Activated CD4-positive, alpha-beta T cell treated with anti-CD3 and anti-CD28 coated beads, Interleukin-2, amount 10 ng/mL, durations not matched to agents 7 days and 5 days (primary cell): Measurements from ENCODE around the gene ATP7B. TPM values are rescaled to one million over a fixed set of nuclear protein-coding genes. Genes with fewer than 3 reads are reported as not detected.
A peak's percentile ranks its signal among the peaks of the same experiment; 100 is the strongest.
"Not testable (repeated sequence)": the region's sequence is repeated elsewhere in the genome, so short reads cannot be mapped to it uniquely, and the experiment has no call there.

ENCODE experiments used
- CTCF ChIA-PET: fragments of 350-600 bp; sonication (Branson Sonifier 250); formaldehyde crosslinking; loops from one replicate; lab custom pipeline; 2021; ENCODE audit warnings: antibody characterized with exemption; lab: Charles Lee
- POLR2A ChIA-PET: fragments of 350-600 bp; sonication (Branson Sonifier 250); formaldehyde crosslinking; loops from one replicate; lab custom pipeline; 2021; ENCODE audit warnings: antibody characterized with exemption; lab: Charles Lee
- DNase-seq: peaks from one replicate; pipeline ENCODE4 v3.0.0-alpha.2; 2020
- H3K27ac Mint-ChIP-seq: one replicate; pipeline ENCODE4 v1.8.0; 2021; ENCODE audit warnings: mild to moderate bottlenecking, moderate library complexity, mixed read lengths
- H3K27me3 Mint-ChIP-seq: one replicate; pipeline ENCODE4 v1.8.0; 2021; ENCODE audit warnings: mixed read lengths
- H3K36me3 Mint-ChIP-seq: one replicate; pipeline ENCODE4 v1.8.0; 2021; ENCODE audit warnings: low read depth, mixed read lengths
- H3K4me1 Mint-ChIP-seq: one replicate; pipeline ENCODE4 v1.8.0; 2021; ENCODE audit warnings: mixed read lengths
- H3K4me3 Mint-ChIP-seq: one replicate; pipeline ENCODE4 v1.8.0; 2021; ENCODE audit warnings: mild to moderate bottlenecking, moderate library complexity, mixed read lengths
- H3K9me3 Mint-ChIP-seq: one replicate; pipeline ENCODE4 v1.8.0; 2021; ENCODE audit warnings: mixed read lengths
- total RNA-seq, 2 experiments: library from RNA; stranded (reverse); gene quantifications; one replicate each; pipeline ENCODE4 v1.2.3, GENCODE V29; 2021

Gene ATP7B
- under 1 TPM; 0.62 to 0.74 TPM for total RNA-seq

DNA sequence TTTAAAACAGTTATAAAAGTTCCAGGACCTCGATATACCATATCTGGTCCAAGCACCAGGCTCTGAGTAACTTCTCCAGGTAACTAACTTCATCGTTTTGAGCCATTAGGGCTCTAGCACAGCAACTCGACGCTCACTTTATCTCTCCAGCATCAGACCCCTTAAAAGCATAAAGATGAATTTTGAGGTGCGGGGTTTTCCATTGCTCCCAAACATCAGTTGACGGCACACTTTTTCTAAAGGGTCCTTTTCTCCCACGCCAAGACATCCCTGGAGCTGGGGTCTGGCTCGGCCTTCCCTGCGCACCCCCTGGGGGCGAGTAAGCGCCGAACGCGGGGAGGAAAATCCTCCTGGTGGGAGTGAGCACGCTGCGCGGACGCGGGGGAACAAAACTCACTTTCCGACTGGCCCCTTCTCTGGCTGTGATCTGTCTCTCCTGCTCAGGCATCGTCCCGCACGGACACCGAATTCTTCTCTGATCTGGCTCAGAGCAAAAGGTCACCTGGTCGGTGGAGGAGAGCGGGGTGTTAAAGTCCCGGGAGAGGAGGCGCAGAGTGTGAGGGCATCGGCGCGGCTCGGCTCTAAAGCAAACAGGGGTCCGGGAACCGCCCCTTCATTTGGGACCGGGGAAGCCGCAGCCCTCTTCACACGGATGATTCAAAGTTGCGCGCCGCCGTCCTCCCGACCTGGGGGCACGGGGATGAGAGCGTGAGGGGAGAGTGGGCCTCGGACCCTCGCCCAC is at the start of gene ATP7B:
Gene ATP7B (minus strand): TSS at position 561 of the 742 bp plus-strand sequence. CDS start 113 bp downstream, at position 448.
- H3K27me3 Mint-ChIP-seq, result peaks cover 32% of the 10 kb centered on the region
- peaks cover 13% of the 10 kb centered on the region for H3K4me1 Mint-ChIP-seq
- H3K27ac Mint-ChIP-seq, result peak within 1 kb of the TSS; percentile 94
- ChIA-PET CTCF (no interaction called here), POLR2A (no interaction called here)
- peaks cover 6% of the 10 kb centered on the region for H3K36me3 Mint-ChIP-seq
- H3K4me3 Mint-ChIP-seq, result peak within 1 kb of the TSS; percentile 98
- H3K9me3 Mint-ChIP-seq, result no peaks in the 10 kb centered on the region
- DNase-seq, result peak; percentile 22

DNA sequence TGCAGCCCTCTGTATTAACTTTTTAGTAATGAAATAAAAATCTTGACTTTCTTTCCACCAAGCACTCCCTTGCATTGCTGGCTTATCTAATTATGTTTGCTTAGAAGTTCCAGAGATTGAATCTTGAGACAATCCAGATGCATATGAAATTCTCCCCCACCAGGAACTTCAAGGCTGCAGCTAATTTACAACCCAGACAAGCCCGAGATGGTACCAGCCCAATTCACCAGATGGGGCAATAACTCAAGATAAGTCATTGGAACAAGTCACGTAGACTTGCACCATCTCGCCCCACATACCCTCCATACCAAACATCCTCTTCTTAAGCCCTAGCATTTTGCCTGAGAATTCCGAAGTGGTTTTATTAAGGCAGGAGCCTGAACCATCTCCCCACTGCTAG is 42.2 kb upstream of the ATP7B start:
- DNase-seq, result no peak
- Mint-ChIP-seq H3K9me3 (peaks cover 3% of the 10 kb centered on the region), H3K36me3 (no peaks in the 10 kb centered on the region), H3K4me3 (no peak overlapping the region), H3K4me1 (no peaks in the 10 kb centered on the region), H3K27ac (no peak overlapping the region), H3K27me3 (no peaks in the 10 kb centered on the region)
- ChIA-PET POLR2A (no interaction called here), CTCF (interaction anchor here (0.7 kb wide), 1 partner anchor 15 kb away, joined by 3 read pairs; no protein-coding TSS in a partner anchor)

DNA sequence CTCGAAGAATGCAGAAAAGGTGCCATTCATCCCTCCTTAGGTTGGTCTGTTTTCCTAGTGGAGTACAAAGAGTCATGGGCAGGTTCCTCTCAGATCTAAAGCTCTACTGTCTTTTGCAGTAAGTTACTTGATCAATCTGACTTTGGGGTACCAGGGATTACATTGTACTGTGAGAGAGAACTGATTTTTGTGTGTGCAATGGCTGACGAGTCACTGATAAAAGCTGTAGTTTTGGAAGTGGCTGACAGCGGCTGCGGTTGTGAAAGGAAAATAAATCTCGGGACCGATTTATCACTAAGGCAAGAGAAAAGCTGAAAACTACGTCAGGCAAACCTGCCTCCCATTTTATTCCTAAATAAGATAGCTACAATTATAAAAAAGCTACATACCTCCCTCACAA is 40.1 kb upstream of the ATP7B start:
- Mint-ChIP-seq H3K9me3 (peaks cover 3% of the 10 kb centered on the region), H3K27ac (no peak overlapping the region), H3K36me3 (no peaks in the 10 kb centered on the region), H3K4me3 (no peak overlapping the region), H3K4me1 (no peaks in the 10 kb centered on the region), H3K27me3 (no peaks in the 10 kb centered on the region)
- ChIA-PET CTCF (interaction anchor here (1.0 kb wide), 1 partner anchor 34 kb away, joined by 3 read pairs; no protein-coding TSS in a partner anchor), POLR2A (no interaction called here)
- DNase-seq, result no peak

DNA sequence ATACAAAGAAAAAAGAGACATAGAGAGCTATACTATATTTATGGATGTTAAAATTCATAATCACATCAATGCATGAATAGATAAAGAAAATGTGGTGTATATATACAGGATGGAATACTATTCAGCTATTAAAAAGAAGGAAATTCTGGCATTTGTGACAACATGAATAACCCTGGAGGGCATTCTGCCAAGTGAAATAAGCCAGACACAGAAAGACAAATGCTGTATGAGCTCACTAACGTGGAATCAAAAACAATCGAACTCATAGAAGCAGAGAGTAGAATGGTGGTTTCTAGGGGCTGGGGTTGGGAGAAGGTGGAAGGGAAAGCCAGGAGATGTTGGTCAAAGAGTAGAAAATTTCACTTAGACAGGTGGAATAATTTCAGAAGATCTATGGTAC is 37.3 kb upstream of the ATP7B start:
- CTCF ChIA-PET, result no interaction called here
- no peak overlapping the region for H3K4me3 Mint-ChIP-seq
- H3K27me3 Mint-ChIP-seq, result no peaks in the 10 kb centered on the region
- H3K9me3 Mint-ChIP-seq, result peaks cover 3% of the 10 kb centered on the region
- POLR2A ChIA-PET, result no interaction called here
- H3K4me1 Mint-ChIP-seq, result no peaks in the 10 kb centered on the region
- no peaks in the 10 kb centered on the region for H3K36me3 Mint-ChIP-seq
- no peak for DNase-seq
- H3K27ac Mint-ChIP-seq, result no peak overlapping the region

DNA sequence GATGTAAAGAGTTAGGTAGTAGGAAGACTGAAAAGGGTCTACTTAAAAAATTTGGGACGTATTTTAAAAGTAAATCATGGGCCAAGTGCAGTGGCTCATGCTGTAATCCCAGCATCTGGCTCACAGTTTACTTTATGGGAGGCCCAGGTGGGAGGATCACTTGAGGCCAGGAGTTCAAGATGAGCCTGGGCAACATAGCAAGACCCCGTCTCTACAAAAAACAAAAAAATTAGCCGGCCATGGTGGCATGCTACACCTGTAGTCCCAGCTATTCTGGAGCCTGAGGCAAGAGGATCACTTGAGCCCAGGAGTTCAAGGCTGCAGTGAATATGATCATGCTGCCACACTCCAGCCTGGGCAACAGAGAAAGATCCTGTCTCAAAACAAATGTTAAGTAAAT is 36.2 kb upstream of the ATP7B start:
- H3K4me1 Mint-ChIP-seq, result no peaks in the 10 kb centered on the region
- ChIA-PET POLR2A (no interaction called here), CTCF (no interaction called here)
- no peaks in the 10 kb centered on the region for H3K9me3 Mint-ChIP-seq
- H3K27me3 Mint-ChIP-seq, result no peaks in the 10 kb centered on the region
- no peak for DNase-seq
- H3K4me3 Mint-ChIP-seq, result no peak overlapping the region
- H3K36me3 Mint-ChIP-seq, result no peaks in the 10 kb centered on the region
- no peak overlapping the region for H3K27ac Mint-ChIP-seq

DNA sequence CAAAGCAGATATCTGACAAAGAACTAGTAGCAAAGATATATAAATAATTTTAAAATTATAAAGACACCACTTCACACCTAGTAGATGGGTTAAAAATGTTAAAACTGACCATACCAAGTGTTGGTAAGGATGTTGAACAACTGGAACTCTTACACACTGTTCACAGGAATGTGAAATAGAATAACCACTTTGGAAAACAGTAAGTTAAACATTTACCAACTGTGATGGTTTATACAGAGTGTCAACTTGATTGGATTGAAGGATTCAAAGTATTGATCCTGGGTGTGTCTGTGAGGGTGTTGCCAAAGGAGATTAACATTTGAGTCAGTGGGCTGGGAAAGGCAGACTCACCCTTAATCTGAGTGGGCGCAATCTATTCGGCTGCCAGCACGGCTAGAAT is 32.4 kb upstream of the ATP7B start:
- no peak overlapping the region for H3K27ac Mint-ChIP-seq
- peaks cover 3% of the 10 kb centered on the region for H3K36me3 Mint-ChIP-seq
- DNase-seq, result no peak
- H3K27me3 Mint-ChIP-seq, result no peaks in the 10 kb centered on the region
- no peaks in the 10 kb centered on the region for H3K9me3 Mint-ChIP-seq
- ChIA-PET CTCF (no interaction called here), POLR2A (no interaction called here)
- H3K4me3 Mint-ChIP-seq, result no peak overlapping the region
- no peaks in the 10 kb centered on the region for H3K4me1 Mint-ChIP-seq

DNA sequence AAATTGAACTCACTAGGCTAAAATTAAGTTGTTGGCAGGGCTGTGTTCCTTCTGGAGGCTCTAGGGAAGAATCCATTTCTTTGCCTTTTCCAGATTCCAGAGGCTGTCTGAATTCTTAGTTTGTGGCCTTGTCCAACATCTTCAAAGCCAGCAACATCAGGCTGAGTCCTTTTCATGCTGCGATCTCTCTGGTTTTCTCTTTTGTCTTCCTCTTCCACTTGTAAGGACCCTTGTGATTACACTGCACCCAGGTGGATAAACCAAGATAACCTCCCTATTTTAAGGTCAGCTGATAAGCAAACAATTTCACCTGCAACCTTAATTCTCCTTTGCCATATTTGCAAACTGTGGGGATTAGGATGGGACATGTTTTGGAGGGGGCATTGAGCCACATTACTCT is 24.8 kb upstream of the ATP7B start:
- POLR2A ChIA-PET, result no interaction called here
- Mint-ChIP-seq H3K4me1 (no peaks in the 10 kb centered on the region), H3K4me3 (no peak overlapping the region), H3K27me3 (no peaks in the 10 kb centered on the region), H3K36me3 (peaks cover 3% of the 10 kb centered on the region), H3K27ac (no peak overlapping the region), H3K9me3 (no peaks in the 10 kb centered on the region)
- no peak for DNase-seq
- CTCF ChIA-PET, result no interaction called here

DNA sequence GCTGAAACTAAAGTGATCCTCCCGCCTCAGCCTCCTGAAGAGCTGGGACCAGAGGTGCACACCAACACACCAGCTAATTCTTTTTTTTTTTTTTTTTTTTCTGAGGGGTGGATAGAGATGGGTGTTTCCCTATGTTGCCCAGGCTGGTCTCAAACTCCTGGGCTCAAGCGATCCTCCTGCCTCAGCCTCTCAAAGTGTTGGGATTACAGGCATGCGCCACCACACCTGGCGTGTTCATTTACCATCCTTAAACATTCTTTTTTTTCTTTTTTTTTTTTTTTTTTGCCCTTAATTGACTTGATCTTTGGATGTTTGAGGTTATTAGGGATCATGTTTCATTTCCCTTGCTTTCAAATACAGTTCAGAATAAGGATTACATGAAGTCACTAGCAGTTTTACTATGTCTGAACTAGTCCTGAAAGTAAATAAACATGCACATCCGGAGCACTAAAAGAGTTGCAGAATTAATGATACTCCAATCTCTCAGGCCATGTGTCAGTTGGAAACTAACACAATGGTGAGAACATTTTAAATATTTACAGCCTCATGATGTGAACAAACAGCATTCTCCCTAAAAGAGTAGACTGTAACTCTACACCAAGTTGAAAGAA is 23.5 kb upstream of the ATP7B start:
- Mint-ChIP-seq H3K4me1 (no peaks in the 10 kb centered on the region), H3K27me3 (no peaks in the 10 kb centered on the region), H3K4me3 (no peak overlapping the region), H3K9me3 (no peaks in the 10 kb centered on the region), H3K36me3 (peaks cover 11% of the 10 kb centered on the region), H3K27ac (no peak overlapping the region)
- DNase-seq, result no peak
- CTCF ChIA-PET, result no interaction called here
- POLR2A ChIA-PET, result interaction anchor here (0.6 kb wide), 1 partner anchor 27 kb away, joined by 3 read pairs; no protein-coding TSS in a partner anchor

DNA sequence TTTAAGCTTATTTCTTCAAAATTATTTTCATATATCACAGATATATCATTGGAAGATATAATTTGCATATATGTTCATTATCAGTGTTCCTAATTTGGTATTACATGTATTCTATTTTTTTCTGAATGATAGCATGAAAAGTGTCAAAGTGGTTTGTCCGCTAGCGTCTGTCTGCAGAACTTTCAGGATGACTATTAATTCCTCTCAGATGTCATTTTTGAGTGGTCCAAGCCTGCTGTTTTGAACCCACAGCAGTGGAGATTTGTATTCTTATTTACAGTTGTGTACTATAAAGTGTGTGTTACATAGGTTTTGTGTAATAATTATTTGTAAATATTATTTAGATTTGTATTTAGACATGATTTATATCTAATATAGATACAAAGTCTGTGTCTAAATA is 21.8 kb upstream of the ATP7B start:
- Mint-ChIP-seq H3K36me3 (peaks cover 24% of the 10 kb centered on the region), H3K9me3 (peaks cover 9% of the 10 kb centered on the region), H3K4me1 (no peaks in the 10 kb centered on the region), H3K27me3 (no peaks in the 10 kb centered on the region), H3K4me3 (no peak overlapping the region), H3K27ac (no peak overlapping the region)
- DNase-seq, result no peak
- CTCF ChIA-PET, result no interaction called here
- POLR2A ChIA-PET, result no interaction called here

DNA sequence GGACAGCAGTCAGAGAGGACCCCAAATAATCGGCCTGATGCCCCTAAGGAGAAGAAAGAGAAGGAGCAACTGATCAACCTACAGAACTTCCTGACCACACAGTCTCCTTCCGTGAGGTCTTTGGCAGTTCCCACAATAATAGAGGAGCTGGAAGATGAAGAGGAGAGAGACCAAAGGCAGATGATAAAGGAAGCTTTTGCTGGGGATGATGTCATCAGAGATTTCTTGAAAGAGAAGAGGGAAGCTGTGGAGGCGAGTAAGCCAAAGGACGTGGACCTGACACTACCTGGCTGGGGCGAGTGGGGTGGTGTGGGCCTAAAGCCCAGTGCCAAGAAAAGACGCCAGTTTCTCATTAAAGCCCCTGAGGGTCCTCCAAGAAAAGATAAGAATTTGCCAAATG is 19.2 kb upstream of the ATP7B start:
- DNase-seq, H3K27ac Mint-ChIP-seq, POLR2A ChIA-PET, H3K27me3 Mint-ChIP-seq, H3K4me1 Mint-ChIP-seq, H3K4me3 Mint-ChIP-seq: not testable (repeated sequence)
- CTCF ChIA-PET, result interaction anchor here (1.2 kb wide), 1 partner anchor 14 kb away, joined by 3 read pairs; no protein-coding TSS in a partner anchor
- peaks cover 48% of the 10 kb centered on the region for H3K36me3 Mint-ChIP-seq
- H3K9me3 Mint-ChIP-seq, result peaks cover 13% of the 10 kb centered on the region

DNA sequence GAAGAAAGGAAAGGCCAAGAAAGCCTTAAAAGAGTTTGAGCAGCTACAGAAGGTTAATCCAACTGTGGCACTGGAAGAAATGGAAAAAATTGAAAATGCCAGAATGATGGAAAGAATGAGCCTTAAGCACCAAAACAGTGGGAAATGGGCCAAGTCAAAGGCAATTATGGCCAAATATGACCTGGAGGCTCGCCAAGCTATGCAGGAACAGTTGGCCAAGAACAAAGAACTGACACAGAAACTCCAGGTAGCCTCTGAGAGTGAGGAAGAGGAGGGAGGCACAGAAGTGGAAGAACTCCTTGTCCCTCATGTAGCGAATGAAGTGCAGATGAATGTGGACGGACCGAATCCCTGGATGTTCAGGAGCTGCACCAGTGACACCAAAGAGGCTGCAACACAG is 18.3 kb upstream of the ATP7B start:
- no peak overlapping the region for H3K4me3 Mint-ChIP-seq
- no peak for DNase-seq
- ChIA-PET CTCF (interaction anchor here (1.2 kb wide), 1 partner anchor 13 kb away, joined by 3 read pairs; no protein-coding TSS in a partner anchor), POLR2A (no interaction called here)
- H3K4me1 Mint-ChIP-seq, result peaks cover 7% of the 10 kb centered on the region
- H3K36me3 Mint-ChIP-seq, result peaks cover 56% of the 10 kb centered on the region
- peak overlapping the region; percentile 42 for H3K27ac Mint-ChIP-seq
- H3K27me3 Mint-ChIP-seq, result no peaks in the 10 kb centered on the region
- peaks cover 13% of the 10 kb centered on the region for H3K9me3 Mint-ChIP-seq

DNA sequence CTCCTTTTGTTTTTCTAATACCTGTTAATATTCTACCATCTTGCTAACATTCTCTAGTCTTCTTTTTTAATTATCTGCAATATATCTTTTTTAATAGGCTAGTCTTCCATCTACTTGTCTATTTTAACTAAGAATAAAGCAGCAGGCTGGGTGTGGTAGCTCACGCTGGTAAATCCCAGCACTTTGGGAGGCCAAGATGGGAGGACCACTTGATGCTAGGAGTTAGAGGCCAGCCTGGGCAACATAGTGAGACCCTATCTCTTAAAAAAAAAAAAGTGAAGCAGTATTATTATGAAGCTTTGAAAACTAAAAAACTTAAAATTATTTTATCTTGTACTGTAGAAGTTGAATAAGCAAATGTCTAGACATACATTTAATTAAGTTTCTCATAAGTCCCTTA is 16.6 kb upstream of the ATP7B start:
- ChIA-PET POLR2A (no interaction called here), CTCF (no interaction called here)
- peaks cover 13% of the 10 kb centered on the region for H3K9me3 Mint-ChIP-seq
- H3K4me1 Mint-ChIP-seq, result peaks cover 7% of the 10 kb centered on the region
- no peak for DNase-seq
- peaks cover 68% of the 10 kb centered on the region for H3K36me3 Mint-ChIP-seq
- no peak overlapping the region for H3K27ac Mint-ChIP-seq
- H3K4me3 Mint-ChIP-seq, result no peak overlapping the region
- no peaks in the 10 kb centered on the region for H3K27me3 Mint-ChIP-seq

DNA sequence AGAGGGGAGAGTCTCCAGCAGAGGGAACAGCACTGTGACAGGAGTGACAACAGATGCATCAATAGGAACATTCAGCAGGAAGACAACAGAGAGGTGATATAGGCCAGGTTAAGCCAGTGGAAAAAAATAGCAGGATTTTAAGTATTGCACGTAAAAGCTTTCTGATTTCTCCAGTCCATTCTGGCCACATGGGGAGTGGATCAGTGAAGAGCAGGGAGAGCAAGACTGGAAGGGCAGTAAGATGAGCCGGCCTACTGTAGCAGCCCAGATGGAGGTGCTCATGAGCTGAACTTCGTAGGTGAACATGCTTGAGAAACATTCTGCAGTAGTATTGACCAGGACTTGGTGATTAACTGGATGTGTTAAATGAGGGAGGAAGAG is 15.0 kb upstream of the ATP7B start:
- peaks cover 7% of the 10 kb centered on the region for H3K4me1 Mint-ChIP-seq
- no peaks in the 10 kb centered on the region for H3K27me3 Mint-ChIP-seq
- H3K27ac Mint-ChIP-seq, result no peak overlapping the region
- no peak overlapping the region for H3K4me3 Mint-ChIP-seq
- H3K9me3 Mint-ChIP-seq, result peaks cover 13% of the 10 kb centered on the region
- ChIA-PET POLR2A (no interaction called here), CTCF (no interaction called here)
- no peak for DNase-seq
- H3K36me3 Mint-ChIP-seq, result peaks cover 76% of the 10 kb centered on the region
